KMS-11 (cell line): ENCODE data around the gene FHOD1.
A peak's percentile ranks its signal among the peaks of the same experiment; 100 is the strongest.

Experiments
- H2AFZ ChIP-seq: fragments of 200-600 bp; sonication (generic); 2 replicates; pipeline ENCODE4 v1.6.1; 2016; ENCODE audit warnings: antibody characterized with exemption, mixed run types, low read depth
- H3K27ac ChIP-seq: fragments of 200-600 bp; sonication (generic); 2 replicates; pipeline ENCODE4 v1.6.1; 2016; ENCODE audit warnings: mild to moderate bottlenecking, mixed run types
- H3K27me3 ChIP-seq: fragments of 200-600 bp; sonication (generic); 2 replicates; pipeline ENCODE4 v1.6.1; 2017; ENCODE audit warnings: mild to moderate bottlenecking, low read depth, mixed run types, moderate library complexity; ENCODE audit not compliant: insufficient read depth
- H3K36me3 ChIP-seq: fragments of 200-600 bp; sonication (generic); 2 replicates; pipeline ENCODE4 v1.6.1; 2017; ENCODE audit warnings: mild to moderate bottlenecking, mixed run types; ENCODE audit not compliant: insufficient read depth
- H3K4me1 ChIP-seq: fragments of 200-600 bp; sonication (generic); 2 replicates; pipeline ENCODE4 v1.6.1; 2016; ENCODE audit warnings: mild to moderate bottlenecking, low read depth, mixed run types; ENCODE audit not compliant: poor library complexity, severe bottlenecking
- H3K4me2 ChIP-seq: fragments of 200-600 bp; sonication (generic); 2 replicates; pipeline ENCODE4 v1.7.0; 2016; ENCODE audit warnings: mild to moderate bottlenecking, mixed run types
- H3K4me3 ChIP-seq: fragments of 200-600 bp; sonication (generic); IDR thresholded peaks from 2 replicates; pipeline ENCODE4 v1.6.1; 2017; ENCODE audit warnings: low read depth, low read length, mixed read lengths; ENCODE audit not compliant: insufficient read depth
- H3K79me2 ChIP-seq: fragments of 200-600 bp; sonication (generic); 2 replicates; pipeline ENCODE4 v1.6.1; 2016; ENCODE audit warnings: low read depth, mixed run types; ENCODE audit not compliant: insufficient read depth
- H3K9ac ChIP-seq: fragments of 200-600 bp; sonication (generic); 2 replicates; pipeline ENCODE4 v1.6.1; 2016; ENCODE audit warnings: mild to moderate bottlenecking, mixed run types
- H4K20me1 ChIP-seq: fragments of 200-600 bp; sonication (generic); 2 replicates; pipeline ENCODE4 v1.6.1; 2016; ENCODE audit warnings: mild to moderate bottlenecking, mixed run types; ENCODE audit not compliant: insufficient read depth
- CTCF ChIP-seq: fragments of 200-600 bp; sonication (generic); conservative IDR thresholded peaks from 2 replicates; pipeline ENCODE4 v1.6.1; 2017; ENCODE audit warnings: low read depth, mild to moderate bottlenecking, antibody characterized with exemption, low read length, moderate library complexity, mixed read lengths

FHOD1 gene

GRCh38 chr16:67248401-67249177, 1.3 kb upstream of the FHOD1 start, which contains the start of gene SLC9A5:
TSS of gene SLC9A5 (plus strand) at chr16:67248979. CDS start at chr16:67249015, 36 bp downstream.
- H3K79me2 ChIP-seq, result no peaks in the 10 kb centered on the region
- H4K20me1 ChIP-seq, result no peaks in the 10 kb centered on the region
- peaks cover 34% of the 10 kb centered on the region for H3K27me3 ChIP-seq
- H3K9ac ChIP-seq, result peak within 1 kb of the TSS; percentile 57; the same call in 1 of the 2 replicates
- TF ChIP-seq CTCF, result no peak
- peak within 1 kb of the TSS; percentile 97 for H2AFZ ChIP-seq
- H3K27ac ChIP-seq, result no peak within 1 kb of the TSS
- H3K4me3 ChIP-seq, result no peak within 1 kb of the TSS
- no peaks in the 10 kb centered on the region for H3K36me3 ChIP-seq
- H3K4me1 ChIP-seq, result peaks cover 29% of the 10 kb centered on the region
- H3K4me2 ChIP-seq, result peak within 1 kb of the TSS; percentile 100

DNA sequence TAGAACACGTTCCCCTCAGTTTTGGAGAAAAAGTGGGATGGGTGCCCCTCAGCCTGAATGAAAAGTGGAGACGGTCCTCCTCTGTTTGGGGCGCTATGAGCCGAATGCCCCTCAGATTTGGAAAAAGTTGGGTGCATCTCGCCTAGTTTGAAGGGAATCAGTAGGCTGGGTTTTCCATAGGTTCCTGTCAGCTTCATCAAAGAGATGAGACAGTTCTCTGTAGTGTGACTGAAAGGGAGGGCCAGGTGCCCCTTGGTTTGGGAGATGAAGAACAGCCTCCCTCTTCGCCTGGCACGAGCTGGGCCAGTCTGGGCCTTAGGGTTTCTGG, 756 bp upstream of the FHOD1 start:
- no peaks in the 10 kb centered on the region for H4K20me1 ChIP-seq
- peak overlapping the region; percentile 100 for H3K4me2 ChIP-seq
- H3K27ac ChIP-seq, result no peak overlapping the region
- H3K27me3 ChIP-seq, result peaks cover 34% of the 10 kb centered on the region
- H3K4me1 ChIP-seq, result peaks cover 29% of the 10 kb centered on the region
- H3K79me2 ChIP-seq, result no peaks in the 10 kb centered on the region
- TF ChIP-seq CTCF, result no peak
- no peak overlapping the region for H3K4me3 ChIP-seq
- no peaks in the 10 kb centered on the region for H3K36me3 ChIP-seq
- peak overlapping the region; percentile 97 for H2AFZ ChIP-seq
- H3K9ac ChIP-seq, result peak overlapping the region; percentile 57; the same call in 1 of the 2 replicates

DNA sequence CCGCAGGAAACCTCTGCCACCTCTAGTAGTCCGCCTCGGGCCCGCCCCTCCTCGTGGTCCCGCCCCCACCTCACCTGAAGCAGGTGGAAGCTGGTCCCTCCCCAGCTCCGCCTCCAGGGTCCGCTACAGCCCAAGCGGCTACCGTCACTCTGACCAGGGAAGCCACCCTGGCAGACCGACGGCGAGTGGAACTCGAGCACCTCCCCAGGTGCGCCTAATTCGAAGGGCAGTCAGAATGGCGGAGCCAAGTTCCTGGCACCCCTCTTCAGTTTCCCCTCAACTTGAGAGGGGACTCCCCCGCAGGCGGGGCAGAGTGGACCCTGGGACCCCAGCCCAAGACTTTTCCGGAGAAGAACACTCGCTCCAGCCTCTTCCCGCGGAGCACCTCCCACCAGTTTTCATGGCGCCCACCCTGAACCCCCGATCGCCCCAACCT, 507 bp downstream of the FHOD1 start:
- peaks cover 34% of the 10 kb centered on the region for H3K27me3 ChIP-seq
- no peaks in the 10 kb centered on the region for H4K20me1 ChIP-seq
- no peak for TF ChIP-seq CTCF
- peak overlapping the region; percentile 46 for H3K27ac ChIP-seq
- H3K4me3 ChIP-seq, result peak overlapping the region; percentile 24
- peaks cover 32% of the 10 kb centered on the region for H3K4me1 ChIP-seq
- peak overlapping the region; percentile 81 for H2AFZ ChIP-seq
- no peaks in the 10 kb centered on the region for H3K36me3 ChIP-seq
- peak overlapping the region; percentile 43; the same call in 1 of the 2 replicates for H3K9ac ChIP-seq
- no peaks in the 10 kb centered on the region for H3K79me2 ChIP-seq
- peak overlapping the region; percentile 100 for H3K4me2 ChIP-seq

DNA sequence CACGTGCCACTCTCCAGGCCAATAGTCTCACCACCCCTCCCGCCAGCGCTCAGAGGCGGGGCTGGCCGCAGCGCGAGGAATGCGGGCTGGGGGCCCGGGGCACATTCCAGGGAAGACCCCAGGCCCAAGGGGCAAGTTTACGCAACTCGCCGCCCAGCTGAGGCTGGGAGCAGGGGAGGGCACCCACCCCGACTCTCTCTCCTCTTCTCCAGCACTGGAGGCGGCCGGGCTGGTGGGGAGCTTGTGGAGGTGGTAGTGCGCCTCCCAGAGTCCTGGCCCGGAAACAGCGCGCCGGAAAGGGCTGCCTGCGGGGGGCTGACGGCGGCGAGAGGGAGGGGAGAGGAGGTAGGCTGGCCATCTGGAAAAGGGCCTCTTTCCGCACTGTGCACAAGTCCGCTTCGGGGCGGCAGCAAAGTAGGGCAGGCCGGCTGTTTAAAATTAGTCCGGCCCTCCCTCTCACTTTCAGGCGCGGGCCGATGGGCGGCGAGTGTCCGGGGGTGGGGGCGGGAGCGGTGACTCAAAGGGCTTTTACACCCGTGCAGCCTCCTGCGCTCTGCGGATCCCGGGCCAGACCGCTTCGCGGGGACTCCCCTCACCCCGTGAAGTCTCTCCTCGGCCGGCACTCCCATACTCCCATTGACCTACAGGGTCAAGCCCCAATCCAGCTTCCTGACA, 1.1 kb downstream of the FHOD1 start:
- TF ChIP-seq CTCF, result peak; percentile 50
- peaks cover 30% of the 10 kb centered on the region for H3K27me3 ChIP-seq
- no peaks in the 10 kb centered on the region for H4K20me1 ChIP-seq
- H3K4me2 ChIP-seq, result peak overlapping the region; percentile 100
- H2AFZ ChIP-seq, result peak overlapping the region; percentile 81
- H3K4me3 ChIP-seq, result peak overlapping the region; percentile 24
- H3K79me2 ChIP-seq, result no peaks in the 10 kb centered on the region
- H3K36me3 ChIP-seq, result no peaks in the 10 kb centered on the region
- H3K4me1 ChIP-seq, result peaks cover 38% of the 10 kb centered on the region
- peak overlapping the region; percentile 46; the same call in 1 of the 2 replicates for H3K27ac ChIP-seq
- H3K9ac ChIP-seq, result peak overlapping the region; percentile 43; the same call in 1 of the 2 replicates
